SU-DHL-6 (cell line): ENCODE measurements around the gene TRAPPC2L.

Source experiments
- H2AFZ ChIP-seq: fragments of 200-600 bp; sonication (generic); 2 replicates; pipeline ENCODE4 v1.6.1; 2014; ENCODE audit warnings: low read depth, mild to moderate bottlenecking, moderate library complexity, mixed read lengths, antibody characterized with exemption, low read length; ENCODE audit not compliant: severe bottlenecking
- H3F3A ChIP-seq: fragments of 200-600 bp; shearing (Covaris generic); 2 replicates; pipeline ENCODE4 v1.6.0; 2016; ENCODE audit warnings: antibody characterized with exemption, mild to moderate bottlenecking; ENCODE audit not compliant: insufficient read depth
- H3K27ac ChIP-seq: fragments of 200-600 bp; sonication (generic); 2 replicates; pipeline ENCODE4 v1.5.1; 2016; ENCODE audit warnings: low read depth, mild to moderate bottlenecking, low read length, moderate library complexity, mixed read lengths
- H3K27me3 ChIP-seq: fragments of 200-600 bp; sonication (generic), shearing (Covaris generic); 2 replicates; pipeline ENCODE4 v1.6.0; 2014; ENCODE audit warnings: mild to moderate bottlenecking, low read length
- H3K36me3 ChIP-seq: fragments of 200-600 bp; sonication (generic); 2 replicates; pipeline ENCODE4 v1.6.1; 2014; ENCODE audit warnings: mild to moderate bottlenecking, low read length, mixed read lengths
- H3K4me2 ChIP-seq: fragments of 300-600, 200-600 bp; shearing (Covaris generic), sonication (generic); 2 replicates; pipeline ENCODE4 v1.6.0; 2014; ENCODE audit warnings: low read length, low read depth, mild to moderate bottlenecking; ENCODE audit not compliant: poor library complexity, severe bottlenecking
- H3K4me3 ChIP-seq: fragments of 200-600 bp; sonication (generic); 2 replicates; pipeline ENCODE4 v1.5.1; 2014; ENCODE audit warnings: antibody characterized with exemption, low read length, mild to moderate bottlenecking, mixed read lengths; ENCODE audit not compliant: insufficient read depth, poor library complexity, severe bottlenecking
- H3K79me2 ChIP-seq: fragments of 200-600 bp; sonication (generic); 2 replicates; pipeline ENCODE4 v1.6.1; 2014; ENCODE audit warnings: mild to moderate bottlenecking, low read length, moderate library complexity; ENCODE audit not compliant: insufficient read depth
- H3K9ac ChIP-seq: fragments of 200-600 bp; sonication (generic); 2 replicates; pipeline ENCODE4 v1.7.0; 2014; ENCODE audit warnings: mild to moderate bottlenecking, low read length
- H3K9me2 ChIP-seq: fragments of 200-600 bp; sonication (generic); replicated peaks from 2 replicates; pipeline ENCODE4 v1.6.1; 2014; ENCODE audit warnings: low read length; ENCODE audit not compliant: insufficient read depth
- H3K9me3 ChIP-seq: fragments of 200-600 bp; sonication (generic); 2 replicates; pipeline ENCODE4 v1.6.1; 2014; ENCODE audit warnings: low read length, mixed read lengths; ENCODE audit not compliant: insufficient read depth
- H4K20me1 ChIP-seq: fragments of 200-600 bp; sonication (generic); 2 replicates; pipeline ENCODE4 v1.6.1; 2014; ENCODE audit warnings: low read depth, mild to moderate bottlenecking, antibody characterized with exemption, low read length, moderate library complexity, mixed read lengths
- EZH2phosphoT487 ChIP-seq: fragments of 200-600 bp; sonication (generic), shearing (Covaris generic); conservative IDR thresholded peaks from 2 replicates; pipeline ENCODE4 v1.6.1; 2018; ENCODE audit warnings: mild to moderate bottlenecking, antibody characterized with exemption, low read length, moderate library complexity, mixed read lengths
- TF ChIP-seq, protein P1 (sequence below): fragments of 200-600 bp; sonication (generic); IDR thresholded peaks from one replicate; pipeline ENCODE4 v1.5.1; 2017; ENCODE audit warnings: antibody characterized with exemption, mild to moderate bottlenecking, low read length, moderate library complexity; ENCODE audit not compliant: insufficient read depth, poor library complexity, severe bottlenecking

TRAPPC2L gene

DNA sequence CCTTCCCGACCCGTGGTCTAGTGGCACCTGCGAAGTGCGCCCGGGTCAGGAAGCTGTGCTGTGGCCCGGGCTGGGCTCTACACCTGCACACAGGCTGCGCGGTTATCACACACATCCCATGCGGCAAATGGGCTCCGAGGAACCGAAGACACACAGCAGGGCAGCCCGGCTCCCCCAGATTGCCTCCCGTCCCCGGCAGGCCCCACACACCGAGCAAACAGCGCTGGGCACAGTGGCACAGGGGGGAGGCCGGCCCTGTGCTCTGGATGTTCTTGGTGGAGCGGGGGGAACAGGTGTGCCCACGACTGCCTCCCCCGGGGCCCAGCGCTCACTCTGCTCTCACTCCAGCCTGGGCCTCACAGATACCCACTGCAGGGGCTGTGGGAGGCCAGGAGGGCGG lies 38.4 kb downstream of the TRAPPC2L start:
- TF ChIP-seq, protein P1, sequence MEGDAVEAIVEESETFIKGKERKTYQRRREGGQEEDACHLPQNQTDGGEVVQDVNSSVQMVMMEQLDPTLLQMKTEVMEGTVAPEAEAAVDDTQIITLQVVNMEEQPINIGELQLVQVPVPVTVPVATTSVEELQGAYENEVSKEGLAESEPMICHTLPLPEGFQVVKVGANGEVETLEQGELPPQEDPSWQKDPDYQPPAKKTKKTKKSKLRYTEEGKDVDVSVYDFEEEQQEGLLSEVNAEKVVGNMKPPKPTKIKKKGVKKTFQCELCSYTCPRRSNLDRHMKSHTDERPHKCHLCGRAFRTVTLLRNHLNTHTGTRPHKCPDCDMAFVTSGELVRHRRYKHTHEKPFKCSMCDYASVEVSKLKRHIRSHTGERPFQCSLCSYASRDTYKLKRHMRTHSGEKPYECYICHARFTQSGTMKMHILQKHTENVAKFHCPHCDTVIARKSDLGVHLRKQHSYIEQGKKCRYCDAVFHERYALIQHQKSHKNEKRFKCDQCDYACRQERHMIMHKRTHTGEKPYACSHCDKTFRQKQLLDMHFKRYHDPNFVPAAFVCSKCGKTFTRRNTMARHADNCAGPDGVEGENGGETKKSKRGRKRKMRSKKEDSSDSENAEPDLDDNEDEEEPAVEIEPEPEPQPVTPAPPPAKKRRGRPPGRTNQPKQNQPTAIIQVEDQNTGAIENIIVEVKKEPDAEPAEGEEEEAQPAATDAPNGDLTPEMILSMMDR: no peak
- no peak for TF ChIP-seq EZH2phosphoT487
- Histone ChIP-seq H3F3A (no peaks in the 10 kb centered on the region), H3K79me2 (no peaks in the 10 kb centered on the region; the same call in 1 of the 2 replicates), H3K4me3 (no peak overlapping the region), H3K9ac (no peak overlapping the region), H2AFZ (no peak overlapping the region), H3K4me2 (no peak overlapping the region), H3K9me2 (no peaks in the 10 kb centered on the region), H4K20me1 (no peaks in the 10 kb centered on the region; the same call in 1 of the 2 replicates), H3K36me3 (no peaks in the 10 kb centered on the region), H3K9me3 (no peaks in the 10 kb centered on the region), H3K27ac (no peak overlapping the region), H3K27me3 (no peaks in the 10 kb centered on the region)

DNA sequence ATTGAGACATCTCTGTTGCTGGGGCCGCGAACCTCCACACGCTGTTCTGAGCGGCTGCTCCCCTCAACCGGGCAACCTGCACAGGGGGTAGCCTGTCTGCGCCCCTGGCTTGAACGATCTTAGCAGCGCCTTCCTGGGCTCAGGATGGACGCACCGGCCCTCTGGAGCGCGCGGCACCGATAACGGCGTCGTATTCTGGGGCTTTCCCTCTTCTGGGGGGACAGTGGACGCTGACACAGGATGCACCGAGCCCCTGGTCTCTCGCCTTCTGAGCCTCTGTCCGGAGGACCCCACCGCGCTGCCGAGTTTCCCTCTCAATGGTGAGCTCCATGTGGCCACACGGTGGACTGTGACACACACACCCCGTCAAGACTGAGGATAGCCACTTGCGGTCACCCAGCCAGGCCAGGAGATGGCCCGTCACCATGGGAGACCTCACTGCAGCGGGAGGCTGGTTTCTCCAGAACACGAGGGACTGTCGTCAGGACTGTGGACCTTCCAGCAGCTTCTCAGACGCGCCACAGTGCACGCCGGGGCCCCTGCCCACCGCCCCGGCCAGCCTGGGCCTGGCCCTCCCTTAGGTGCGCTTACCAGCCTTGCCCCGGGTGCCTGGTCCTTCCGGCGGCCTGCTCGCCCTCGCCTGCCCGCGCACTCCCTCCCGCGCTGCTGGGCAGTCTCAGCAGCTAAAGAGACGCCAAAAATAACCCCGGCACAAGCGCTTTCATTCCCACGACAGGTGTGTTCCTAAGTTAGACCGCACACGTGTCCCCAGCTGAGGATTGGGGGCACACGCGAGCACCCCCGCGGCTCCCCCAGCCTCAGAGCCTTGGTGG lies 39.5 kb downstream of the TRAPPC2L start:
- H3K4me3 ChIP-seq: no peak overlapping the region
- H3K27me3 ChIP-seq: no peaks in the 10 kb centered on the region
- peaks cover 4% of the 10 kb centered on the region; the same call in 1 of the 2 replicates for H3K79me2 ChIP-seq
- no peak overlapping the region for H3K27ac ChIP-seq
- no peak overlapping the region for H3K4me2 ChIP-seq
- no peaks in the 10 kb centered on the region for H3K9me2 ChIP-seq
- TF ChIP-seq, protein P1: no peak
- TF ChIP-seq EZH2phosphoT487: no peak
- H2AFZ ChIP-seq: no peak overlapping the region
- no peak overlapping the region for H3K9ac ChIP-seq
- H3K36me3 ChIP-seq: no peaks in the 10 kb centered on the region
- H4K20me1 ChIP-seq: no peaks in the 10 kb centered on the region; the same call in 1 of the 2 replicates
- H3F3A ChIP-seq: no peaks in the 10 kb centered on the region
- no peaks in the 10 kb centered on the region for H3K9me3 ChIP-seq

DNA sequence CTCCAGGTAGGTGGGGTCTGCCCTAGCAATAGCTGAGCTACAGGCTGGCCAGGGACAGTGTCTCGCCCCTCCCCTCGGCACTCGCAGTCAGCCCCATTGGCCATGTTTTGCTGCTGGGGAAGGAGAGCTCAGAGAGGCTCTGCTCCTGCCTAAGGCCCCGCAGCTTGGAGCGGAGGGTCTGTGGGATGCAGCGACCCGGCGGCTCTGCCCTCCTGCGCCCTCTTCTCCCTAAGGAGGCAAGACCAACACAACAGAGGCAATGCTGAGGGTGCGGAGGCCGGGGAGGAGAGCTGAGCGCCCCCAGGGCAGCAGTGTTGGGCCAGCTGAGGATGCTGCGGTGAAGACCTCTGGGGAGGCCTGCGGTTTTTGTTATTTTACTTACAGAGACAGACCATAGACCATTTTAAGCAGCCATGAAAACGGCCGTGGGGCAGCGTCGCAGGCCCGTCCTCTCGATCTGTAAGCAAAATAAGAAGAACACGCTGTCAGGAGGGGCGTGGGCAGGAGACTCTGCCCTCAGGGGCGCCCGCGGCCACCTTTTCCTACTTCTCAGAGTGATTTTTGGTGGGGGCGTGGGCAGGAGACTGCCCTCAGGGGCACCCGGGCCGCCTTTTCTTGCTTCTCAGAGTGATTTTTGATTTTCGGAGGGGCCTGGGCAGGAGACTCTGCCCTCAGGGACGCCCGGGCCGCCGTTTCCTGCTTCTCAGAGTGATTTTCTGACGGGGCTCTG lies 40.9 kb downstream of the TRAPPC2L start:
- no peaks in the 10 kb centered on the region for H3K9me3 ChIP-seq
- no peak overlapping the region for H3K4me2 ChIP-seq
- H3K9me2 ChIP-seq: no peaks in the 10 kb centered on the region
- no peak overlapping the region for H3K9ac ChIP-seq
- no peaks in the 10 kb centered on the region; the same call in 1 of the 2 replicates for H4K20me1 ChIP-seq
- H3K4me3 ChIP-seq: no peak overlapping the region
- H3F3A ChIP-seq: no peaks in the 10 kb centered on the region
- no peak for TF ChIP-seq EZH2phosphoT487
- TF ChIP-seq, protein P1: no peak
- no peak overlapping the region for H2AFZ ChIP-seq
- H3K27me3 ChIP-seq: no peaks in the 10 kb centered on the region
- no peak overlapping the region for H3K27ac ChIP-seq
- no peaks in the 10 kb centered on the region for H3K36me3 ChIP-seq
- H3K79me2 ChIP-seq: peaks cover 17% of the 10 kb centered on the region; the same call in 1 of the 2 replicates
